Mesenchymal stem cell (in vitro differentiated cells and primary cell): ENCODE measurements around the gene TEX12. TPM values are rescaled to one million over a fixed set of nuclear protein-coding genes. Genes with fewer than 3 reads are reported as not detected.

Experiments
- DNase-seq: peaks from one replicate; pipeline ENCODE4 v3.0.0-alpha.2; 2013
- H2AFZ ChIP-seq: one replicate; pipeline ENCODE4 v1.6.1; 2013; ENCODE audit warnings: low read depth, mild to moderate bottlenecking, control low read depth, inconsistent platforms, low read length, moderate library complexity
- H2AK5ac ChIP-seq: 2 replicates; pipeline ENCODE4 v1.6.1; 2013; ENCODE audit warnings: low read length, moderate library complexity, mild to moderate bottlenecking, inconsistent platforms; ENCODE audit not compliant: severe bottlenecking
- H2BK120ac ChIP-seq: one replicate; pipeline ENCODE4 v1.6.1; 2013; ENCODE audit warnings: low read depth, mild to moderate bottlenecking, inconsistent platforms, low read length, moderate library complexity
- H2BK12ac ChIP-seq, 2 experiments: one replicate each; pipeline ENCODE4 v1.6.1; 2013; ENCODE audit warnings: inconsistent platforms in 2 of 2, low read length in 2 of 2, mild to moderate bottlenecking in 2 of 2, moderate library complexity in 2 of 2, control low read depth in 1 of 2
- H2BK15ac ChIP-seq: one replicate; pipeline ENCODE4 v1.6.1; 2013; ENCODE audit warnings: mild to moderate bottlenecking, low read depth, inconsistent platforms; ENCODE audit not compliant: poor library complexity, severe bottlenecking
- H2BK5ac ChIP-seq: 2 replicates; pipeline ENCODE4 v1.6.1; 2013; ENCODE audit warnings: low read depth, mild to moderate bottlenecking, low read length, control low read depth, inconsistent platforms; ENCODE audit not compliant: poor library complexity, severe bottlenecking
- H3K14ac ChIP-seq, 2 experiments: one replicate each; pipeline ENCODE4 v1.6.1; 2013; ENCODE audit warnings: inconsistent platforms in 2 of 2, low read length in 2 of 2, control low read depth in 1 of 2, mild to moderate bottlenecking in 1 of 2, moderate library complexity in 1 of 2
- H3K18ac ChIP-seq, 2 experiments: one replicate each; pipeline ENCODE4 v1.6.1; 2013; ENCODE audit warnings: inconsistent platforms in 2 of 2, low read length in 2 of 2, control low read depth in 1 of 2, low read depth in 1 of 2, mild to moderate bottlenecking in 1 of 2
- H3K23ac ChIP-seq, 2 experiments: one replicate each; pipeline ENCODE4 v1.6.1; 2013; ENCODE audit warnings: inconsistent platforms in 2 of 2, low read length in 2 of 2, mild to moderate bottlenecking in 2 of 2, moderate library complexity in 2 of 2, control low read depth in 1 of 2
- H3K27ac ChIP-seq: 2 replicates; pipeline ENCODE4 v1.5.1; 2013; ENCODE audit warnings: mild to moderate bottlenecking, moderate library complexity, low read length, control low read depth, inconsistent platforms; ENCODE audit not compliant: poor library complexity, severe bottlenecking
- H3K27me3 ChIP-seq, 2 experiments: 2 replicates each; pipeline versions ENCODE4 v1.6.1 to v1.7.0; 2013; ENCODE audit warnings: low read length in 2 of 2, mild to moderate bottlenecking in 2 of 2, moderate library complexity in 2 of 2, control low read depth in 1 of 2, inconsistent platforms in 1 of 2; ENCODE audit not compliant: control insufficient read depth in 1 of 2, insufficient read depth in 1 of 2
- H3K36me3 ChIP-seq, 2 experiments: 2 replicates each; pipeline versions ENCODE4 v1.6.1 to v1.7.0; 2013; ENCODE audit warnings: low read length in 2 of 2, control low read depth in 1 of 2, inconsistent platforms in 1 of 2, low read depth in 1 of 2, mild to moderate bottlenecking in 1 of 2; ENCODE audit not compliant: insufficient read depth in 2 of 2, control insufficient read depth in 1 of 2
- H3K4ac ChIP-seq, 2 experiments: one replicate each; pipeline ENCODE4 v1.6.1; 2013; ENCODE audit warnings: inconsistent platforms in 2 of 2, low read length in 2 of 2, mild to moderate bottlenecking in 2 of 2, moderate library complexity in 2 of 2, control low read depth in 1 of 2, low read depth in 1 of 2
- H3K4me1 ChIP-seq: 2 replicates; pipeline ENCODE4 v1.6.1; 2013; ENCODE audit warnings: low read depth, low read length, control low read depth; ENCODE audit not compliant: control insufficient read depth, insufficient read depth
- H3K4me2 ChIP-seq: 2 replicates; pipeline ENCODE4 v1.6.1; 2013; ENCODE audit warnings: low read length, mild to moderate bottlenecking, inconsistent platforms; ENCODE audit not compliant: poor library complexity, severe bottlenecking
- H3K4me3 ChIP-seq, 2 experiments: 2 replicates each; pipeline versions ENCODE4 v1.5.1 to v1.7.0; 2013; ENCODE audit warnings: low read length in 2 of 2, mild to moderate bottlenecking in 2 of 2, control low read depth in 1 of 2, low read depth in 1 of 2; ENCODE audit not compliant: insufficient read depth in 1 of 2
- H3K79me1 ChIP-seq: replicated peaks from 2 replicates; pipeline ENCODE4 v1.6.1; 2013; ENCODE audit warnings: mild to moderate bottlenecking, control low read depth, low read length, inconsistent platforms; ENCODE audit not compliant: poor library complexity, severe bottlenecking
- H3K9ac ChIP-seq: 2 replicates; pipeline ENCODE4 v1.7.0; 2013; ENCODE audit warnings: mild to moderate bottlenecking, low read length, moderate library complexity
- H3K9me3 ChIP-seq: 2 replicates; pipeline ENCODE4 v1.7.0; 2013; ENCODE audit warnings: mild to moderate bottlenecking, low read length; ENCODE audit not compliant: control insufficient read depth
- H4K8ac ChIP-seq: one replicate; pipeline ENCODE4 v1.6.1; 2013; ENCODE audit warnings: inconsistent platforms, mild to moderate bottlenecking, low read length, moderate library complexity
- H4K91ac ChIP-seq: one replicate; pipeline ENCODE4 v1.6.1; 2013; ENCODE audit warnings: mild to moderate bottlenecking, low read length, inconsistent platforms
- WGBS: methylation state at CpG from one replicate; pipeline ENCODE4 v1.1.7; 2013; ENCODE audit warnings: mixed read lengths; 5-methylcytosine and 5-hydroxymethylcytosine counted together
- small RNA-seq: library from polyadenylated mRNA; stranded (forward); fragments of <200 nt; extraction: miRNeasy Mini kit (QIAGEN cat#:217004); gene quantifications from one replicate; pipeline ENCODE3, GENCODE V24; 2013; ENCODE audit warnings: low read depth

Gene TEX12

DNA sequence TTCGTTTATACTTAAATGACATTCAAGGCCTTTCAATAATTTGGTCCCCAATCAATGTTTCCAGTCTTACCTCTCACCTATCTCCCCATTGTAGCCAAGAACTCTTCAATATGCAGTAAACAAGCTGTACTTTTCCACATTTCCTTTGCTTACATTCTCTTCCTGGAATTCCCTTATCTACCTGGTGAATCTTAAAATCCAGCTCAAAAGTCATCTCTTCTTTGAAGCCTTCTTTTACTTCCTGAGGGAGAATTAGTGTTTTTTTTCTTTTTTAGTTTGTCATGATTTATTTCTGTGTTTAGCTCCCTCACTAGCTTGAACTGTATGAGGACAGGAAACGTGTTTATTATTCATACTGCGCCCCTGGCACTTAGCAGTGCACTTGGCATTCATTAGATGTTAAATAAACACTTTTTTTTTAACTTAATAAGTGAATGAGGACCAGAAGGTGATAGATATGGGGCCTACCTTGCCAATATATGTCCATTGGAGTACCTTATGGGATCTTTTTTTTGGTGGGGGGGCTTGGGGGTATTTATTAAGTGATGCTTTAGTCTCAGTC is 54.2 kb downstream of the TEX12 start:
- Histone ChIP-seq H2BK12ac (no peak overlapping the region), H3K9ac (peak overlapping the region; percentile 3), H2AK5ac (no peak overlapping the region), H2AFZ (no peak overlapping the region), H2BK5ac (no peak overlapping the region), H3K36me3 (no peaks in the 10 kb centered on the region), H2BK15ac (no peak overlapping the region), H4K91ac (no peak overlapping the region), H3K14ac (no peak overlapping the region), H2BK120ac (no peak overlapping the region), H3K27ac (no peak overlapping the region), H3K27me3 (no peaks in the 10 kb centered on the region), H3K4me2 (no peak overlapping the region), H4K8ac (no peak overlapping the region), H3K4ac (no peak overlapping the region), H3K23ac (no peak overlapping the region), H3K79me1 (no peaks in the 10 kb centered on the region), H3K4me1 (peaks cover 3% of the 10 kb centered on the region), H3K18ac (no peak overlapping the region), H3K4me3 (no peak overlapping the region), H3K9me3 (no peaks in the 10 kb centered on the region)
- DNase-seq, result no peak
- WGBS, result 70% methylated on average over 2 of the region's 3 CpGs

Small RNAs within 50 kb of the gene (small RNA-seq; reads per million reads assigned to genes)
- gene MRPS36P4, result not detected
